Ishikawa (cell line): Measurements from ENCODE around the gene SF1.

Source experiments
- CREB1 ChIP-seq: IDR thresholded peaks from 2 replicates; pipeline ENCODE4 v1.6.1; 2012; ENCODE audit warnings: low read depth
- EGR1 ChIP-seq: IDR thresholded peaks from 2 replicates; pipeline ENCODE4 v1.6.1; 2012
- EP300 ChIP-seq: IDR thresholded peaks from 2 replicates; pipeline ENCODE4 v1.6.1; 2012; ENCODE audit warnings: borderline replicate concordance
- NFIC ChIP-seq: IDR thresholded peaks from 2 replicates; pipeline ENCODE4 v1.6.1; 2012
- REST ChIP-seq: IDR thresholded peaks from 2 replicates; pipeline ENCODE4 v1.6.1; 2012; ENCODE audit warnings: low read depth, mild to moderate bottlenecking
- TCF12 ChIP-seq: IDR thresholded peaks from 2 replicates; pipeline ENCODE4 v1.6.1; 2012; ENCODE audit warnings: low read depth

GRCh38 chr11:64720167-64720566, 58.2 kb downstream of the SF1 start:
- TF ChIP-seq EGR1 (no peak), NFIC (no peak), EP300 (no peak), TCF12 (no peak), REST (no peak), CREB1 (no peak)
